Activated T-cell treated with anti-CD3 and anti-CD28 coated beads for 1 hour (primary cell): ENCODE data around the gene CARD6.
"Not testable (repeated sequence)": the region's sequence is repeated elsewhere in the genome, so short reads cannot be mapped to it uniquely, and the experiment has no call there.

Source experiments
- DNase-seq: peaks from one replicate; pipeline ENCODE4 v3.0.0-alpha.2; 2020; ENCODE audit warnings: low read depth

CARD6 gene

GRCh38 chr5:40873286-40873880, 32.2 kb downstream of the CARD6 start:
- no peak for DNase-seq

- DNase-seq = no peak
These were observed 34.8 kb downstream of the CARD6 start for GRCh38 chr5:40875958-40876357.

GRCh38 chr5:40877371-40877988, 36.3 kb downstream of the CARD6 start:
- DNase-seq = no peak

GRCh38 chr5:40879163-40879942, 38.2 kb downstream of the CARD6 start:
- no peak for DNase-seq

- no peak for DNase-seq
These were observed 41.1 kb downstream of the CARD6 start for GRCh38 chr5:40882291-40882690.

GRCh38 chr5:40883051-40883450, 41.9 kb downstream of the CARD6 start:
- not testable (repeated sequence) for DNase-seq

GRCh38 chr5:40895440-40896425, 54.6 kb downstream of the CARD6 start:
- not testable (repeated sequence) for DNase-seq

- no peak for DNase-seq
These were observed 63.2 kb downstream of the CARD6 start for GRCh38 chr5:40904205-40904993.

GRCh38 chr5:40904994-40905306, 63.8 kb downstream of the CARD6 start:
- no peak for DNase-seq

GRCh38 chr5:40906351-40906751, 65.2 kb downstream of the CARD6 start:
- no peak for DNase-seq

- DNase-seq = no peak
These were observed 68.1 kb downstream of the CARD6 start, which contains the start of gene C7 for GRCh38 chr5:40909264-40909663. C7 (plus strand) TSS chr5:40909497; CDS start chr5:40909611, 114 bp downstream.

- no peak for DNase-seq
These were observed 68.6 kb downstream of the CARD6 start for GRCh38 chr5:40909723-40910122.
